ENCODE results near the gene PTPRG. TPM values are rescaled to one million over a fixed set of nuclear protein-coding genes. Genes with fewer than 3 reads are reported as not detected.

PTPRG gene
- total RNA-seq, 1 donor: 148 TPM

DNA sequence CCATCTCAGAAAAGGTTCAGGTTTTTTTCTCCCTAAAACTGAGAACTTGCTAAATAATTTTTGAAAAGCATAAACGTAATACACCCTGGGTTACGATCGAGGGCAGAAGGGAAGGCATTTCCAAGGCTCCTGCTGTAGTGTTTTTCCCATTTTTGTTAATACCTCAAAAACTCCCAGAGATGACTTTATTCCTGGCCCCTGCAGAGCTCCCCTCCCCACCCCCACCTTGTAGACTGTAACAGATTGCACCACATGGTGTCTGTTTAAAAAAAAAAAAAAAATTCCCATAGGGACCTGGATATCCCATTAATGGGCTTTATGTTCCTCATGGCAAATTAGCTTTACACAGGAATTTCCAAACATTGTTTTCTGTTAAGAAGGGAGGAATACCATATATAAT lies 773.8 kb downstream of the PTPRG start:
- no peaks in the 10 kb centered on the region for H3K79me2 ChIP-seq (ENCODE audit: insufficient read depth, low read length)
- no peak overlapping the region for H3K4me3 ChIP-seq (ENCODE audit: insufficient read depth, low read length)
- H3K4me2 ChIP-seq (ENCODE audit: insufficient read depth, low read length): no peak overlapping the region
- H4K20me1 ChIP-seq (ENCODE audit: insufficient read depth, low read length): no peaks in the 10 kb centered on the region
- no peak for DNase-seq (ENCODE audit: insufficient read length, low spot score, missing footprints)
- H3K9me3 ChIP-seq (ENCODE audit: low read depth, low read length): no peaks in the 10 kb centered on the region
- H3K27ac ChIP-seq (ENCODE audit: low read depth, low read length): no peak overlapping the region
- H3K4me1 ChIP-seq (ENCODE audit: insufficient read depth, low read length): no peaks in the 10 kb centered on the region
- H3K27me3 ChIP-seq (ENCODE audit: insufficient read depth, low read length): no peaks in the 10 kb centered on the region
- no peak overlapping the region for H2AFZ ChIP-seq (ENCODE audit: low read length)
- no peaks in the 10 kb centered on the region for H3K36me3 ChIP-seq (ENCODE audit: insufficient read depth, low read length)
- no peak for TF ChIP-seq CTCF (IDR thresholded peaks at IDR 0.05; ENCODE audit: extremely low read depth, low read depth, low read length)

DNA sequence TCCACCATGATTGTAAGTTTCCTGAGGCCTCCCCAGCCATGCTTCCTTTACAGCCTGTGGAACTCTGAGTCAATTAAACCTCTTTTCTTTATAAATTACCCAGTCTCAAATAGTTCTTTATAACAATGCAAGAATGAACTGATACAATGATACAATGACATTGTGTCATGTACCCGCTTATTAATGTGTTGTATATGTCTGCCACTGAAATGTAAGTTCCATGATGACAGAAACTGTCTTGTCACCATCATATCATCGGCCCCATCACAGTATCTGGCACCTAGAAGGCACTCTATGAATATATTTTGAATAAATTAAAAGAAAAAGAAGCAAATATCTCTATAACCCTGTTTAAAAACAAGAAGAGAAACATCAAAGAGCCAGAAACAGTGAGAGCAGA lies 782.4 kb downstream of the PTPRG start:
- Histone ChIP-seq H3K4me2 (ENCODE audit: insufficient read depth, low read length) (no peak overlapping the region), H3K79me2 (ENCODE audit: insufficient read depth, low read length) (no peaks in the 10 kb centered on the region), H4K20me1 (ENCODE audit: insufficient read depth, low read length) (no peaks in the 10 kb centered on the region), H3K27me3 (ENCODE audit: insufficient read depth, low read length) (no peaks in the 10 kb centered on the region), H3K4me1 (ENCODE audit: insufficient read depth, low read length) (no peaks in the 10 kb centered on the region), H3K36me3 (ENCODE audit: insufficient read depth, low read length) (no peaks in the 10 kb centered on the region), H3K9me3 (ENCODE audit: low read depth, low read length) (no peaks in the 10 kb centered on the region), H3K27ac (ENCODE audit: low read depth, low read length) (no peak overlapping the region), H2AFZ (ENCODE audit: low read length) (no peak overlapping the region), H3K4me3 (ENCODE audit: insufficient read depth, low read length) (no peak overlapping the region)
- no peak for DNase-seq (ENCODE audit: insufficient read length, low spot score, missing footprints)
- TF ChIP-seq CTCF (IDR thresholded peaks at IDR 0.05; ENCODE audit: extremely low read depth, low read depth, low read length): no peak

Small RNAs within 50 kb of the gene (small RNA-seq; reads per million reads assigned to genes)
- gene RF00019 (not detected), gene RNU2-10P (not detected)

All from osteoblast (primary cell).